Measurements from ENCODE around the gene COL10A1.
"Not testable (repeated sequence)": the region's sequence is repeated elsewhere in the genome, so short reads cannot be mapped to it uniquely, and the experiment has no call there.

Gene COL10A1

DNA sequence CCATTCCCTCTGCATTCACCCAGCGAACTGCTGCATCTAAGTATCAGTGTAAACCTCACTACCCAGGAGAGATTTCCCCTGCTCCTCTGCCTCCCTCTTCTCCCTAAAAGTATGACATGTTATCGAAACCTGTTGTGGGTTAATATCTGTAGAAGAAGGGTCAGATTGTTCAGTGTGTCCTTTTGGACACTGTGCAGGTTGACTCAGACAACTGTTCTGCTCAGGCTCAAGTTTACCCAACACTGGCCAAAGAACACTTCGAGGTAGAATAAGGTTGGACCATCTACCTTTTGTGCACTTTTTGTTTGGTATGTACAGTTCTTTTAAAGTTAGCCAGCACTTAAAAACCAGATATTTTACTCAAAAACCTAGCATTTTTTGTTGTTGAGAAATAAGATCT, 20.7 kb downstream of the COL10A1 start:
- Mint-ChIP-seq H3K27ac (peak overlapping the region; percentile 57), H3K9me3 (no peaks in the 10 kb centered on the region), H3K36me3 (ENCODE audit: low read depth) (peaks cover 67% of the 10 kb centered on the region), H3K4me1 (ENCODE audit: low read depth) (peaks cover 56% of the 10 kb centered on the region), H3K27me3 (no peaks in the 10 kb centered on the region), H3K4me3 (no peak overlapping the region)
- DNase-seq = no peak

DNA sequence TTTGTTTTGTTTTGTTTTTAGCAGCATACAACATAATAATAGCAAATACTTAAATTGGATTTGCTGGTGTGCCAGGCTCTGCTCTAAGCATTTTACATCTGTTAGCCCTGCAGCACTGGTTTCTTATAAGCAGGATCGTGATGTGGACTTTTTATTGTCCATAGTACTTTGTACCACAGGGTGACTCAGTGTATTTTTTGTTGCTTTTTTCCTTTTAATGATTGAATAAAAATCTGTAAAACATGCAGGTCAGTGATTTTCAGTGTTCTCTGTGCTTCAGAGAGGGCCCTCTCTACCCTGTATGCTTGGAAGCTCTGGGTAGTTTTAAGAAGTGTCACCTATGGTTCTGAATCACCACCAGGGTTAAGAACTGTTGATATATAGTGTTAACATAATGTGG, 21.3 kb downstream of the COL10A1 start:
- no peaks in the 10 kb centered on the region for H3K27me3 Mint-ChIP-seq
- no peaks in the 10 kb centered on the region for H3K9me3 Mint-ChIP-seq
- no peak for DNase-seq
- H3K36me3 Mint-ChIP-seq (ENCODE audit: low read depth) = peaks cover 64% of the 10 kb centered on the region
- no peak overlapping the region for H3K27ac Mint-ChIP-seq
- peaks cover 62% of the 10 kb centered on the region for H3K4me1 Mint-ChIP-seq (ENCODE audit: low read depth)
- no peak overlapping the region for H3K4me3 Mint-ChIP-seq

DNA sequence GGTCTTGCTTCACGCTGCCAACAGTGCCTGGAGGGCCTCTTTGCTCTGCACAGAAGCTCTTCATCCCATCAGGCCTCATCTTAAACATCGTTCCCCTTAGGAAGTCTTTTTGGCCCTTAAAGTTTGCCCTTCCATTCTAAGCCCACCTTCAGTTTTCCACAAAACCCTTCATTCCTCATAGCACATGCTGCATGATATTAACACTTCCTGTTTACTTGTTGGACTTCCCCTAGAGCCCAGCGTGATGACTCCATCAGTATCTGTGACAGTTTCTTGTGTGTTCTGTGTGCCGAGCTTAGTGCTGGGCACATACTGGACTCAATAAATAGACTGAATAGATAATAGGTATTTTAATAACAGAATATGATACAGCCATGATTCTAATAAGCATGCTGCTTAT, 23.1 kb downstream of the COL10A1 start:
- H3K4me3 Mint-ChIP-seq = no peak overlapping the region
- no peak for DNase-seq
- H3K36me3 Mint-ChIP-seq (ENCODE audit: low read depth) = peaks cover 49% of the 10 kb centered on the region
- H3K27me3 Mint-ChIP-seq = no peaks in the 10 kb centered on the region
- H3K4me1 Mint-ChIP-seq (ENCODE audit: low read depth) = peaks cover 69% of the 10 kb centered on the region
- H3K9me3 Mint-ChIP-seq = no peaks in the 10 kb centered on the region
- H3K27ac Mint-ChIP-seq = no peak overlapping the region

DNA sequence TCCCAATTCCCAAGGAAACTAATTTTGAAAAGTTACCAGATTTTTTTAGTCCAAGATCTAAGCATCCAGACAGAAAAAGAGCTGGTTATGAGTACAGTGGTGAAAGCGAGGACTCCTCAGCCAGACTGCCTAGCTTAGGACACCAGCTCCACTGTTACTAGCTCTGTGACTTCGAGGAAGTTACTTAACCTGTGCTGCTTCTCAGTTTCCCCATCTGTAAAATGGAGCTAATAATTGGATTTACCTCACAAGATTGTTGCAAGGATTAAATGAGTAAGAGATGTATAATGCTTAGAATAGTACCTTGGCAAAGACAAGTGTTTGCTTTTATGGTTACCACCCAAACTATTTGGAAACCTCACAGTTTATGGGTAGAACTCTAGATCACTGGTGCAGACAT, 24.1 kb downstream of the COL10A1 start:
- H3K27ac Mint-ChIP-seq = peak overlapping the region; percentile 93
- no peaks in the 10 kb centered on the region for H3K27me3 Mint-ChIP-seq
- peaks cover 41% of the 10 kb centered on the region for H3K36me3 Mint-ChIP-seq (ENCODE audit: low read depth)
- no peak for DNase-seq
- peaks cover under 1% of the 10 kb centered on the region for H3K9me3 Mint-ChIP-seq
- H3K4me3 Mint-ChIP-seq = peak overlapping the region; percentile 91
- H3K4me1 Mint-ChIP-seq (ENCODE audit: low read depth) = peaks cover 69% of the 10 kb centered on the region

DNA sequence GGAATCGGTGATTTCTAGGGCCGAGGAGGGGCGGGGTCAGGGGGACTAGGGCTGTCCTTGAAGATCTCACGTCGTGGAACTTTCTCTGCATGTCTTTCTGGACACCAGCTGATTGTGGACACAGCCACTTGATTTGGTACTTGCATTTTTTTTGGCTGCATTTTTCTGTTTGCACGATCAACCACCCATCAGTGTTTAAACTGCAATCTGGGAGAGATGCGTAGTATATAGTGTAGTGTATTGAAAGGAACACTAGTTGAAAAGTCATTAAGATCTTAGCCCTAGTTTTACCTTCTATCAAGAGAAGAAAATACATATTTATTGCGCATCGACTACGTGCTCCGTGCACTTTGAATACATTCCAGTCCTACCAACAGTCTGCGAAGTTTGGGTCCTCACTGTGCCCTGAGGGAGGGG, 24.6 kb downstream of the COL10A1 start:
- Mint-ChIP-seq H3K9me3 (peaks cover 4% of the 10 kb centered on the region), H3K4me1 (ENCODE audit: low read depth) (peaks cover 65% of the 10 kb centered on the region), H3K27ac (peak overlapping the region; percentile 93), H3K4me3 (peak overlapping the region; percentile 91), H3K27me3 (no peaks in the 10 kb centered on the region), H3K36me3 (ENCODE audit: low read depth) (peaks cover 38% of the 10 kb centered on the region)
- no peak for DNase-seq

DNA sequence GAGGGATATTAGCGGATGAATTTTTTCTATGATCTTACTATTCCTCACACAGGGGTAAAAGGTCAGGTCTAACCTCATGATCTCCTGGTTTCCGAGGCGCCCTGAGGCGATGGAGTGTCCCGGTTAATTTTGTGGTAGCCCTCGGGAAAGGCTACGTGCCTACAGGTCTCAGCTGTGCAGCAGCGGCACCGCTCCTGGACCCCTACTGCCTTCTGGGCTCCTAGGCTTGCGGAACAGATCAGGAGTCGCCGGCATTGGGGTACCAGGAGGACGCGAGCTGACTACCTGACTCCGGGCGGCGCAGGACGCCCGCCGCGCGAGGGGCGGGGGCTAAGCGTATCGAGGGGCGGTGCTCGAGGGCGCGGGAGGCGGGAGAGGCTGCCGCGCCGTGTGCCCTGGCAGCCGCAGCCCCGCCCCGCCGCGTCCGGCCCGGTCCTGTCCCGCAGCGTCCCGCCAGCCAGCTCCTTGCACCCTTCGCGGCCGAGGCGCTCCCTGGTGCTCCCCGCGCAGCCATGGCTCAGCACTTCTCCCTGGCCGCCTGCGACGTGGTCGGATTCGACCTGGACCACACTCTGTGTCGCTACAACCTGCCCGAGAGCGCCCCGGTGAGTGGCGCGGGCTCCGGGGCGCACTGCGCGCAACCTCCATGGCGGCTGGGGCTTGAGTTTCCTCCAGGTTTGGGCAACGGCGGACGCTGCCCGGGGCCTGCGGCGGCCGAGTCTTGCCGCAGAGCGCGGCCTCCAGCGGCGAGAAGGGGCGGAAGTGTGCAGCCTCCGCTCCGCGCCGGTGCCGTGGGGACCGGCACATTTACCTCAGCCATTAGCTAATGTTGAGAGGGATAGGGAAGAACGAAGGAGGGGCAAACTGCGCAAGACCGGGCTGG, 25.3 kb downstream of the COL10A1 start, which contains the start of gene NT5DC1:
TSS of gene NT5DC1 (plus strand) at position 435 of the 883 bp plus-strand sequence. CDS start at position 513, 78 bp downstream.
- Mint-ChIP-seq H3K27ac (peak within 1 kb of the TSS; percentile 93), H3K4me3 (peak within 1 kb of the TSS; percentile 91), H3K36me3 (ENCODE audit: low read depth) (peaks cover 34% of the 10 kb centered on the region), H3K27me3 (no peaks in the 10 kb centered on the region), H3K4me1 (ENCODE audit: low read depth) (peaks cover 59% of the 10 kb centered on the region), H3K9me3 (peaks cover 10% of the 10 kb centered on the region)
- DNase-seq = peak; percentile 93

DNA sequence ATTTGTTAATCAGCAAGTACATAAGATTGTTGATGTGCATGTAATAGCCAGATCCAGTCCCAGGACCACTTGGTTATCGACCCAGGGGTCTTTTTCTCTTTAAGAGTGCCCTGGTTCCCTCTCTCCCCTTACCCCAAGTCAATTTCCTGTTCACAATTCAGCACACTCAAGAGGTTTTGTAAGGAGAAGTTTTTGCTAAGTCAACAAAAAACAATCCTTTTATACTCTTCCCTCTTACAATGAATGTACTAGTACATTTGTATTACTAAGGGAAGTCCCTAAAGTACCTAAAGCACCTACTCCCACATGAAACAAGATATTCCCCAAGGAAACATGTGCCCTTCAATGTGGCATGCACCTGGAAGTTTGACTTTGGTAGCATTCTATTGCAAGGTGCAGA, 26.9 kb downstream of the COL10A1 start:
- H3K36me3 Mint-ChIP-seq (ENCODE audit: low read depth) = peaks cover 20% of the 10 kb centered on the region

DNA sequence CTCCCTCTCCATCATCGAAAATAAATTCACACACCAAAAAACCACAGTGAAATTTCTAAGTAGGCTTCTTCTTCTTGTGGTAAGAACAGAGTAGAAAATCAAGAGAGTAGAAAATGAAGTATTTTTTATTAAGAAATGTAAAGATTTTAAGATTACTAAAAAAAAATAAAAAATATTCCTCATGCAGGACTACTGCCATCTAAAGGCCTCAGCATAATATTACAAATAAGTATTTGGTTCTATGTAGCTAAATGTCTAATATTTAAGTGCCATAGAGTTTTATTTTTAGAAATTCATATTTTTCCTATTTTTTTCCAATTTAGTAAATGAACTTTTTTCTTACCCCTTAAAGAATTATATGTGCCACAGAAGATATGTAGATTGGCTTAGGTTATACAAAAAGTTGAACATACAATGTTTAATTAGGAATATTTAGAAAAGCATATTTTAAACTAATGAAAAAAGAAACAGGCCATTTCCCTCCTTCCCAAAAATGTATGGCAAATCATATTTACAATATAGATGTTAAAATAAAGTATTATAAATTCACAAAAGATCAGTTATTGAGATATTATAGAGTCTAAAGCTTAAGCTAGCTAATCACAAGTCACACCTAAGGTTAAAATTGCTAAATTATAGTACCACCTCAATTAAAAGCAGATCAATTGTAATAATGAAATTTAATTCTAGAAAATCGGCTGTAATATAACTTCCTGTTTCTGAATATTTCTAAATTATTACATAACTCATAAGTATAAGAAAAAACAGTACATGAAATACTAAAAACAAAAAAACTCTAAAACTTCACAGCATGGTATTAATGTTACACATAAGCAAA, 28.7 kb downstream of the COL10A1 start:
- no peak overlapping the region for H3K4me3 Mint-ChIP-seq
- no peaks in the 10 kb centered on the region for H3K27me3 Mint-ChIP-seq
- peaks cover 13% of the 10 kb centered on the region for H3K9me3 Mint-ChIP-seq
- no peak for DNase-seq
- H3K27ac Mint-ChIP-seq = no peak overlapping the region
- peaks cover 11% of the 10 kb centered on the region for H3K36me3 Mint-ChIP-seq (ENCODE audit: low read depth)
- H3K4me1 Mint-ChIP-seq (ENCODE audit: low read depth) = peaks cover 25% of the 10 kb centered on the region

More for the DNA sequence above, 26.9 kb downstream of the COL10A1 start:
- Mint-ChIP-seq H3K4me1 (ENCODE audit: low read depth) (peaks cover 42% of the 10 kb centered on the region), H3K27ac (no peak overlapping the region), H3K4me3 (no peak overlapping the region), H3K27me3 (no peaks in the 10 kb centered on the region), H3K9me3 (peaks cover 13% of the 10 kb centered on the region)
- no peak for DNase-seq

DNA sequence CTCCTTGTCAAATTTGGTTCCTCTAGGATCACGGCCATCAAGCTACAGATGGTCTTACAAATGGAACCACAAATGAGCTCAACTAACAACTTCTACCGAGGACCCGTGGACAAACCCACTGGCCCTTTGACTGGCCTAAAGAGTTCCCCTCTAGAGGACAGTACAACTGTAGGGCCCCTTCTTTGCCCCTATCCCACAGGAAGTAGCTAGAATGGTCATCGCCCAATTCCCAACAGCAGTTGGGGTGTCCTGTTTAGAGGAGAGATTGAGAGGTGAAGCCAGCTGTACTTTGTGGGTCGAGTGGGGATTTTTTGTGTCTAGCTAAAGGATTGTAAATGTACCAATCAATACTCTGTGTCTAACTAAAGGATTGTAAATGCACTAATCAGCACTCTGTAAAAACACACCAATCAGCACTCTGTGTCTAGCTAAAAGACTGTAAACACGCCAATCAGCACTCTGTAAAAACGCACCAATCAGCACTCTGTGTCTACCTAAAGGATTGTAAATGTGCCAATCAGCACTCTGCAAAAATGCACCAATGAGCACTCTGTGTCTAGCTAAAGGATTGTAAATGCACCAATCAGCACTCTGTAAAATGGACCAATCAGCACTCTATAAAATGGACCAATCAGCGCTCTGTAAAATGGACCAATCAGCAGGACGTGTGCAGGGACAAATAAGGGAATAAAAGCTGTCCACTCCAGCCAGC, 29.7 kb downstream of the COL10A1 start:
- H3K4me1 Mint-ChIP-seq (ENCODE audit: low read depth) = peaks cover 15% of the 10 kb centered on the region
- peaks cover 13% of the 10 kb centered on the region for H3K9me3 Mint-ChIP-seq
- not testable (repeated sequence) for DNase-seq; H3K4me3 Mint-ChIP-seq; H3K27ac Mint-ChIP-seq; H3K36me3 Mint-ChIP-seq (ENCODE audit: low read depth); H3K27me3 Mint-ChIP-seq

DNA sequence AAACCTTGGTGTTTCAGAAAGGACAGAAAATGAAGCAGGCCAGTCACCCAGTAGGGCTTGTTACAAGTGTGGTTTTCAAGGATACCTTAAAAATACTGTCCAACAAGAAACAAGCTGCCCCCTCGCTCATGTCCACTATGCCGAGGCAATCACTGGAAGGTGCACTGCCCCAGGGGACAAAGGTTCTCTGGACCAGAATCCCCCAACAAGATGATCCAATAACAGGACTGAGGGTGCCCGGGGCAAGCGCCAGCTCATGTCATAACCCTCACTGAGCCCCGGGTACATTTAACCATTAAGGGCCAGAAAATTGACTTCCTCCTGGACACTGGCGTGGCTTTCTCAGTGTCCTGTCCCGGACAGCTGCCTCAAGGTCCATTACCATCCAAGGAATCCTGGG, 31.9 kb downstream of the COL10A1 start:
- no peak overlapping the region for H3K27ac Mint-ChIP-seq
- no peak overlapping the region for H3K4me3 Mint-ChIP-seq
- H3K9me3 Mint-ChIP-seq = peaks cover 13% of the 10 kb centered on the region
- DNase-seq = no peak
- no peaks in the 10 kb centered on the region for H3K27me3 Mint-ChIP-seq
- peaks cover 2% of the 10 kb centered on the region for H3K36me3 Mint-ChIP-seq (ENCODE audit: low read depth)
- peaks cover under 1% of the 10 kb centered on the region for H3K4me1 Mint-ChIP-seq (ENCODE audit: low read depth)

DNA sequence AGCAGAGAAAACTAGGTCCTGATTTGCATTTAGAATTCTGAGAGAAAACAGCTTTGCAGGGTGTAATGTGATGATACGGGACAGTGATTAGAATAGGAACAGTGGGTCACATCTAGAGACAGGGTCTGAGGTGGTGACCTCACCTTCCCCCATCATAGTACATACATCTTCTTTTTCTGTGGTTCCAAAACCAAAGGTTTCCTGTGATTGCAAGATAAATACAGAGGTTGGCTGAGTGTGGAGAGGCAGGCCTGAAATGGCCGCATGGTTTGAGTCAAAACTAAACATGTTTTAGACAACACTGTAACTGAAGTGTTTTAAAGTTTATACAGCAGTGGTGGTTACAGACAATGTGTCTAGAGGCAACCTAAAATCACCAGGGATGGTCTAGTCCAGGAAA, 35.7 kb downstream of the COL10A1 start:
- Mint-ChIP-seq H3K4me3 (no peak overlapping the region), H3K4me1 (ENCODE audit: low read depth) (no peaks in the 10 kb centered on the region), H3K27ac (no peak overlapping the region), H3K36me3 (ENCODE audit: low read depth) (no peaks in the 10 kb centered on the region), H3K27me3 (no peaks in the 10 kb centered on the region), H3K9me3 (no peaks in the 10 kb centered on the region)
- DNase-seq = no peak

DNA sequence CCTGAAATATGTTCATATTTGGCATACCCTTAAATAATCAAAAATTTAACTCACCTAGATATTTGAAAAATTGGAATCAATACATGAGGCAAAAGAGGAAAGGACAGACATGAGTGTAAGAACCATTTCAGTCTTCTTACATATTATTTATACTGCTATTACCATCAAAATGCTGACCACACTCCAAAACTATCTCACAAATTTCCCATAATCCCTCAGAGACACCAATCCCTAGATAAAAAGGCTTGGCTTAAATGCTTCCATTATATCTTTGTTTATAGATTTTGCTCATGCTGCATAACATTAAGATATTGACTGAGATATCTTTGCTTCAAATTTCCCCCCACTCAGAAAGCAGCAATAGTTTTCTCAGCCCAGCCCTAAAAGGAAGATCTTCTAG, 37.0 kb downstream of the COL10A1 start:
- Mint-ChIP-seq H3K9me3 (no peaks in the 10 kb centered on the region), H3K4me1 (ENCODE audit: low read depth) (no peaks in the 10 kb centered on the region), H3K27me3 (no peaks in the 10 kb centered on the region), H3K4me3 (no peak overlapping the region), H3K36me3 (ENCODE audit: low read depth) (no peaks in the 10 kb centered on the region), H3K27ac (no peak overlapping the region)
- DNase-seq = no peak

DNA sequence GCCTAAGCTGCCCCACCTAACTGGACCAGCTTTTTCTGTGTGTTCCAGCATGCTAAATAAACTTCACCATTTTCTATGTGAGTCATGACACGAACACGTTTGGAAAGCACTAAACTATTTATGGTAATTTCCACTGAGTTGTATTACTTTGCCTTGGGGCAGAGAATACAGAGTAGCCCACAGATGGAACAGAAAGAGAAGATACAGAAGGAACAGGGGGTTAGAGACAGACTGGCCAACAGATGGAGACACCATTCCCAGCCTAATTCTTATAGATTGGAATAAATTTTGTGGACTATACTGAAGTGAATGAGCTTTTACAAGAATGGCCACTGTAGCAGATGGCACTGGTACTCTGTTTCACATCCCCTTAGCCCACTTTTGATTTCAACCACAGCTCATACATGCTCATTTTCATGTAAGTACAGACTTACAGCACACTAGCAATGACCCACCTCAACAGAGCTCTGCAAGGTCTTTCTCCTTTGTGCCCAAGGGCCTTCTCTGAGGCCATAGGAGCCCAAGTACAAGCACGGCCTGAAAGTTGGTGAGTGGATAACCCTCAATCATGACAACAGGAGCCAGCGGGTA, 38.4 kb downstream of the COL10A1 start:
- no peak overlapping the region for H3K27ac Mint-ChIP-seq
- H3K4me3 Mint-ChIP-seq = no peak overlapping the region
- H3K27me3 Mint-ChIP-seq = no peaks in the 10 kb centered on the region
- DNase-seq = no peak
- no peaks in the 10 kb centered on the region for H3K36me3 Mint-ChIP-seq (ENCODE audit: low read depth)
- H3K4me1 Mint-ChIP-seq (ENCODE audit: low read depth) = no peaks in the 10 kb centered on the region
- H3K9me3 Mint-ChIP-seq = no peaks in the 10 kb centered on the region

DNA sequence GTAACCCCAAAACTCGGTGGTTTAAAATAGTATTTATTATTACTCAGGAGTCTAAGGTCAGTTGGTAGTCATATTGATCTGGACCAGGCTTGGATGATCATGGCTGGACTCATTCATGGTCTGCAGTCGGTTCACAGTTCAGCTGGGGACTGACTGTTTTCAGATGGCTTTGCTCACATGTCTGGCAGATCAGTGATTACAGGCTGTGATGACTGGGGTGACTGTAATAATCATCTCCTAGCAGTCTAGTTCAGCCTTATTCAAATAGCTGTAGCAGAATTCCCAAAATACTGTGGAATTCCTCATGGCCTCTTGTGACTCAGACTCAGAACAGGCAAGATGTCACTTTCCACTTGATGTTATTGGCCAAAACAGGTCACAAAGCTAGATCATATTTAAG, 41.6 kb downstream of the COL10A1 start:
- peaks cover 4% of the 10 kb centered on the region for H3K27me3 Mint-ChIP-seq
- no peak overlapping the region for H3K4me3 Mint-ChIP-seq
- no peak for DNase-seq
- no peaks in the 10 kb centered on the region for H3K9me3 Mint-ChIP-seq
- H3K4me1 Mint-ChIP-seq (ENCODE audit: low read depth) = no peaks in the 10 kb centered on the region
- H3K27ac Mint-ChIP-seq = no peak overlapping the region
- H3K36me3 Mint-ChIP-seq (ENCODE audit: low read depth) = no peaks in the 10 kb centered on the region
